Measurements from ENCODE around the gene LAPTM5.

- TF ChIP-seq CTCF (IDR thresholded peaks at IDR 0.05) (no peak), POLR2A (IDR thresholded peaks at IDR 0.05) (no peak), POLR2AphosphoS5 (IDR thresholded peaks at IDR 0.05; ENCODE audit: insufficient read depth in 1 of 2, low read depth in 1 of 2) (peak; percentile 1 to 5)
Observed at GRCh38 chr1:30701258-30701633, 56.3 kb downstream of the LAPTM5 start.

Measured in vagina (tissue), 2 donors.